T1000 (cell line): ENCODE results near the gene GTPBP6.
"Not testable (repeated sequence)": the region's sequence is repeated elsewhere in the genome, so short reads cannot be mapped to it uniquely, and the experiment has no call there.

Experiments used
- DNase-seq: peaks from one replicate; lab custom pipeline; 2025; ENCODE audit warnings: mixed read lengths; lab: John Stamatoyannopoulos, UW

GTPBP6 gene

GRCh38 chrX:317424-318067 lies 1.1 kb downstream of the GTPBP6 start:
- DNase-seq, result no peak

DNA sequence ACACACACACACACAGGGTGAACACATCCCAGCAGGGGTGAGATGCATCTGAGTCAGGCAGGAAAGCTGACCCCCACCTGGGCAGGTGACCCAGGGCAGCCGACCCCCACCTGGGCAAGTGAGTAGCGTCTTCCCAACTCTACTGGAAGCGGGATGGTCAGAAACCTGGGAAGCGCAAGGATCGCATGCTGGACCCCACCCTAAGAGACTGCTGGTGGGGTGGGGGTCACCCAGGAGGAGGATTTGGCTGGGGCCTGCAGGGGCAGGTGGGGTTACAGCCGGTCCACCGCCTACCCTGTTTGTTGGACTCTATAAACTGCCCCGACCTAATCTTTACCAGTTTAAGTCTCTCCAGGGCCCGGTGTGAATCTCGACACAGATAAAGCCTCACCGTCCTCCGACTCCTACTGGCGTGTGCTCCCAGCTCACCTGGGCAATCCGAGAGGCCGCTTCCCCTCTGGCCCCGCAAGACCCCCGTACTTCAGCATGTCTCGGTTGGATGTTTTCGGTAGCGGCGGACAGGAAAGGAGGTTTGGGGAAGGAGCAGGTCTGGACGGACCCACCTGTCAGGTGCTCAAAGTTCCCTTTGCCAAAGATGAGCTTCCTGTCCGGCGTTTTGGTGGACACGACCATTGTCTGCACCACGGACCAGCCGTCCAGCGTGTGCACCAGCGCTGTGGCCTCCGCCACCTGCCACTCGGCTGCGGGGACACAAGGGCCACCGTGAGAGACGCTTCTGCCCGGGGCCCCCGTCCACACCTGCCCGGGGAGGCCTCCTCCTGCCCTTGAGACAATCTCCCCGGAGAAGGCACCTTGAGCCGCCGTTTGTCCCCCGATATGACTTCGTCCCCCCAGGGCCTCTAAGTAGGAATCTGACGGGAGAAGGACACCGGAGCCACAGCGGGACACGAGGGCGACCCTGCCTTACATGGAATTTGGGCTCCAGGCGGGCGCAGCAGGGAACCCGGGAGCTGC lies 2.0 kb downstream of the GTPBP6 start:
- DNase-seq, result no peak

GRCh38 chrX:314781-315595 lies 3.6 kb downstream of the GTPBP6 start:
- DNase-seq, result no peak

- DNase-seq, result no peak
Observed at GRCh38 chrX:314049-314448, 4.5 kb downstream of the GTPBP6 start.

DNA sequence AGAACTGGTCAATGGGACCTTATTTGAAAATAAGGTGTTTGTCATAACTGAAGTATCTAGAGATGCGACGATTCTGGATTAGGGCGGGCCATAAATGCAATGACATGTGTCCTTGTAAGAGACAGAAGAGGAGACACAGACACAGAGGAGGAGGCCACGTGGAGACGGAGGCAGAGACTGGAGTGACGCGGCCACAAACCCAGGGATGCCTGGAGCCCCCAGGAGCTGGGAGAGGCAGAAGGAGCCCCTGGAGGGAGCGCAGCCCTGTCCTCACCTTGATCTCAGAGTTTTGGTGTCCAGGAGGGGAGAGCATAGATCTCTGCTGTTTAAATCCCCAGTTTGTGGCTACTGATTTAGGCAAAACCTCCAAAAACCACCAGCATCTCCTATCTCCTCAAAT lies 5.0 kb downstream of the GTPBP6 start:
- DNase-seq, result no peak

DNA sequence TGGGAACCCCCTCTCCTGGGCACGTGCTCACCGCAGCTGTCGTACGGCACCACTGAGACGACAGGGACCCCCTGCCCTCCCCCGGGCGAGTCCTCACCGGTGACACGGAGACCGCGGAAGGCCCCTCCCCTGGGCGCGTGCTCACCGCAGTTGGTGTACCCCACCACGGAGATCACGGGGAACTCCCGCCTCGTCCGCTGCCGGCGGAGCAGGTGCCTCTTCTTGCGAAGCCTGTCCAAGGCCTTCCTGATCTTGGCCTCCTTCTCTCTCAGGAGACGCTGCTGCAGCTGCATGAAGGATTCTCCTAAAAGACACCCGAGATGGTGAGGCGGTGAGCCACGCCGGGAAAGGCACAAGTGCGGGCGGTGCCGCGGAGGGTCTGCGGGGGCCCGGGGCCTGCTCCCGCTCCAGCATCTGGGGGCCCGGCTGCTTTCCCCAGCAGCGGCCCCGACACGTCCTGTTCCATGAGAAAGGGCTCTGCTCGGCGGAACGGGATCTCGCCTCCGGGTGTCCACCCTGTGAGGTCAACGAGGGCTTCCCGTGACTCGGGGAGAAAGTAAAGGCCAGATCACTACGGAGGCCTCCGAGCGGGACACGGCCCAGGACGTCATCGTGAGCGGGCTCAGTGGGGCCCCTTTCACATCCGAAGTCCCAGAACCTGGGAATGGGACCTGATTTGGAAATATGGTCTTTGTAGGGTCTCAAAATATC lies 5.8 kb downstream of the GTPBP6 start:
- no peak for DNase-seq

GRCh38 chrX:311156-312129 lies 7.2 kb downstream of the GTPBP6 start:
- DNase-seq, result no peak

DNA sequence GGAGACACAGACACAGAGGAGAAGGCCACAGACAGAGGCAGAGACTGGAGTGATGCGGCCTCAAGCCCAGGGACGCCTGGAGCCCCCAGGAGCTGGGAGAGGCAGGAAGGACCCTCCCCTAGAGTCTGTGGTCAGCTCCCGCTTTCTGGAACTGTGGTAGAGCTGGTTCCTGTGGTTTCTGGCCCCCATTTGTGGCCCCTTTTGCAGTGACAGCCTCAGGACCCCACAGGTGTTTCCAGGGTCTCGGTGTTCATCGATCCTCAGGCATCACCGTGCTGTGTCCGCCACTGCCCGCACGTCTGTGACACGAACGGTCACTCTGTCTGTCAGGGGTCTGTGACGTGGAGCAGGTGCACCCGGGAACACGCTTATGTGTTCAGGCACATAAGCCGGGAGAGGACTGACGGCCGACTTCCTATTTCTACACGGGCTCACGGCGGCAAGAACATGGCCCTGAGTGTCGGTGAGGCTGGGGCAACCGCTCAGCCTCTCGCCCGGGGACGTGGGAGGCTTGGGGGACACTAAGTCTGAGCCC lies 7.9 kb downstream of the GTPBP6 start:
- no peak for DNase-seq

GRCh38 chrX:308821-309520 lies 9.6 kb downstream of the GTPBP6 start:
- DNase-seq, result no peak

GRCh38 chrX:307261-308111 lies 11.1 kb downstream of the GTPBP6 start:
- DNase-seq, result no peak

DNA sequence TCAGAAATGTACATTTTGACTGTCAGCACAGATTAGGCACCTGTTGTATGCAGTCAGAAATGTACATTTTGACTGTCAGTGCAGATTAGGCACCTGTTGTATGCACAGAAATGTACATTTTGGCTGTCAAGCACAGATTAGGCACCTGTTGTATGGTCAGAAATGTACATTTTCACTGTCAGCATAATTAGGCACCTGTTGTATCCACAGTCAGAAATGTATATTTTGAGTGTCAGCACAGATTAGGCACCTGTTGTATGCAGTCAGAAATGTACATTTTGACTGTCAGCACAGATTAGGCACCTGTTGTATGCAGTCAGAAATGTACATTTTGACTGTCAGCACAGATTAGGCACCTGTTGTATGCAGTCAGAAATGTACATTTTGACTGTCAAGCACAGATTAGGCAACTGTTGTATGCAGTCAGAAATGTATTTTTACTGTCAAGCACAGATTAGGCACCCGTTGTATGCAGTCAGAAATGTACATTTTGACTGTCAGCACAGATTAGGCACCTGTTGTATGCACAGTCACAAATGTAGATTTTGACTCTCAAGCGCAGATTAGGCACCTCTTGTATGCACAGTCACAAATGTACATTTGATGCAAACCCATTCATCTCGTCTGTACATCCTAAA lies 11.9 kb downstream of the GTPBP6 start:
- not testable (repeated sequence) for DNase-seq

DNA sequence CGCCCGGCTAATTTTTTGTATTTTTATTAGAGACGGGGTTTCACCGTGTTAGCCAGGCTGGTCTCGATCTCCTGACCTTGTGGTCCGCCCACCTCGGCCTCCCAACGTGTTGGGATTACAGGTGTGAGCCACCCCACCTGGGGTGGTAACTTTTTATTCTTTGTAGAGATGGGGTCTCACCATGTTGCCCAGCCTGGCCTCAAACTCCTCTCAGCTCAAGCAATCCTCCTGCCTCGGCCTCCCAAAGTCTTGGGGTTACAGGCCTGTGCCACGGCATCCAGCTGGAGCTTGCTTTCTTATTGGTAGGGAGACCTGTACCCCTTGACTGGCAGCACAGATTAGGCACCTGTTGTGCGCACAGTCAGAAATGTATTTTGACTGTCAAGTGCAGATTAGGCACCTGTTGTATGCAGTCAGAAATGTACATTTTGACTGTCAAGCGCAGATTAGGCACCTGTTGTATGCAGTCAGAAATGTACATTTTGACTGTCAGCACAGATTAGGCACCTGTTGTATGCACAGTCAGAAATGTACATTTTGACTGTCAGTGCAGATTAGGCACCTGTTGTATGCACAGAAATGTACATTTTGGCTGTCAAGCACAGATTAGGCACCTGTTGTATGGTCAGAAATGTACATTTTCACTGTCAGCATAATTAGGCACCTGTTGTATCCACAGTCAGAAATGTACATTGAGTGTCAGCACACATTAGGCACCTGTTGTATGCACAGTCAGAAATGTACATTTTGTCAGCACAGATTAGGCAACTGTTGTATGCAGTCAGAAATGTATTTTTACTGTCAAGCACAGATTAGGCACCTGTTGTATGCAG lies 12.6 kb downstream of the GTPBP6 start:
- DNase-seq, result not testable (repeated sequence)

DNA sequence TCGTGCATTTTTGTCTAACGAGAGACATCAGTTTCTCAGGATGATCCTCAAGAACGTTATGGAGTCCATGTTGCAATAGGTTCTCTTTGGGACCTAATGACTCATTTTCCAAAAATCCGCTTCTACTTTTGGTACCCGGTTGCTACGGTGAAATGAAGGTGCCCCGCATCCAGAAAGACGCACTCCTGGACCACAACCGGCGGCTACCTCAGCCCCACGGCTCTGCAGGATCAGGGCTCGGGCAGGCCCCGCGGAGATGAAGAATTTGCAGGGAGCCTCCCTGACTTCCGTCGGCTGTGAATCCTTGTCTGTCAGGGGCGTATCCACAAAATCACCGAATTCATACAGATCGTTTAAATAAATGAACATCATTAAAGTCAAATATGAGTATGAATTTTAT lies 15.6 kb downstream of the GTPBP6 start:
- no peak for DNase-seq

DNA sequence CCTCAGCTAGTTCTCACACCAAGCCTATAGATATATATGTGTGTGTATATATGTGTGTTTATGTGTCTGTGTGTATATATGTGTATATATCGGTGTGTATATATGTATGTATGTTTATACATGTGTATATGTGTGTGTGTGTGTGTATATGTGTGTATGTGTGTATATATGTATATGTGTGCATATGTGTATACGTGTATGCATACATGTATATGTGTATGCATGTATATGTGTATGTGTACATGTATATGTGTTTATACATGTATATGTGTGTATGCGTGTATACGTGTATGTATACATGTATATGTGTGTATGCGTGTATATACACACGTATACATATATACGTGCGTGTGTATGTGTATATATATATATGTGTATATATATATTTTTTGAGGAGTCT lies 18.3 kb downstream of the GTPBP6 start:
- no peak for DNase-seq

GRCh38 chrX:298993-299392 lies 19.6 kb downstream of the GTPBP6 start:
- DNase-seq, result no peak

DNA sequence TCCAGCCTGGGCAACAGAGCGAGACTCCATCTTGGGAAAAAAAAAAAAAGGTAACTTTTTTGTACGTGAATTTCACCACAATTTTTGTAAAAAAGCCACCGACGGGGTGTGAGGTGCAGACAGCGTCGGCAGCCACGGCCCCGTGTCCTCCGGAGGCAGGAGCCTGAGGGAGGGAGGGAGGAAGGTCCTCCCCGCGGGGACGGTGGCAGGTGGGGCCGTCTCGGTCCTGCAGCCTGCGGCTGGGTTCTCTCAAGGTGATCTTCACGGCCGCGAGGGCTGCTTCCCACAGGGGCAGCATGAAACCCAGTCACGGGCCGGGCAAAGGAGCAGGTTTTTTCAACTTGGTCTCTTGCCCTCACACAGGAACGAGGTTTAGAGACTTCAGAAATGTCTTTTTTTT lies 23.5 kb downstream of the GTPBP6 start:
- no peak for DNase-seq
